RCC 7860 (cell line): Measurements from ENCODE around the gene MAD2L2.

ENCODE experiments used
- DNase-seq: peaks from one replicate; pipeline ENCODE4 v3.0.0-alpha.2; 2015; ENCODE audit warnings: low spot score
- FAIRE-seq: peaks from 2 replicates; lab custom pipeline; 2012; peaks lifted over from hg19 to GRCh38; lab: Jason Lieb, UNC

MAD2L2 gene

DNA sequence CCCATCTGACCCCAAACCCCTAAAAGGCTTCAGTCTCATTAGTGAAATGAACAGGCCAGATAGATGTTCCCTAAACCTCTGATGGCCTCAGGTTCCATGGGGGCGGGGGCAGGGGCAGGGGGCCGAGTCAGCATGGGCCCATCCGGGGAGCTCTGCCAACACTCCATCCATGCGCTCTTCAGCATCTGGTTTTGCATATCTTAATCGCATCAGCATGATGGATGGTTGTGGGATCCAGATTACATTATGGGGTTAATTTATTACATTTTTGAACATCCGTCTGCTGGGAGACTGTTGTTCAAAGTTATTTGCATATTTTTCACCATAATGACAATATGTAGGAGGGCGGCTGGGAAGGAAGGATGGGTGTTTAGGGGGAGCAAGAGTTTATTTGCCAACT, 3.1 kb upstream of the MAD2L2 start:
- FAIRE-seq (no peak), DNase-seq (no peak)

DNA sequence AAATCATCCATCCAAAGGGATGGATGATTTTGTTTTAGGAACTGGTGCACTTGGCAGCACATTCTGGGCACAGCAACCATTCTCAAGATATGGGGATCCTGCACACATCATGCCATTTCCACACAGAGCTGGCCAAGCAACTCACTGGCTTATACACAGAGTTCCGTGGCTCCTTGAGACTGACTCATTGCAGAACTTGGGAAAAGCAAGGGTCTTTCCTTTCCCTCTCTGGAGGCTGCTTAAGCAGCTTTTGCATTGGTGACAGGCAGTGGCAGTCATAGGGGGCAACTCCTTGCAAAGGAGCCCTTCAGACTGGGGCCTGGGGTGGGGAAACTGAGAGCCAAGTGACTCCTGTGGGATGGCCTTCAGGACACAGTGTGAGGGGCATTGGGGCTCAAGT, 1.9 kb upstream of the MAD2L2 start:
- FAIRE-seq (no peak), DNase-seq (no peak)

DNA sequence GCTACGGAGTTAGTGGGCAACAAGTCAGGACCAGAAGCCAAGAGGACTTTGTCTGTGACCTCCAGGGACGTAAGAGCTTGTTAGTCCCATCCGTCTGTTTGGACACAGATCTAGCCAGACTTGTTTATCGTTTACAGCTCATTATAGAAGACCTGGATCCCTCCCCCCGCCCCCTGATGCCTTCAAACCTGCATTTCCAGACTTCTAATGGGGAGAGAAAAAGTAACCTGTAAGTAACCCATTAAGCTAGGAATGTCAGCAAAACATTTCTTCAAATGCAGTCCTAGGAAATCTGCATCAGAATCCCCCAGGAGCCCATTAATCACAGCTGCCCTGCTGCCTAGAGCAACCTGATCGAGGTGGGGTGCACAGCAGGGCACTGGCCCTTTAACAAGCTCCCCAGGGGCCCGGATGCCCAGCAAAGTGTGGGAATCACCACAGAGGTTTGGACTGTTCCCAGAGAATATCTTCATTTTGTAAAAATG, 1.4 kb upstream of the MAD2L2 start:
- FAIRE-seq (no peak), DNase-seq (no peak)

DNA sequence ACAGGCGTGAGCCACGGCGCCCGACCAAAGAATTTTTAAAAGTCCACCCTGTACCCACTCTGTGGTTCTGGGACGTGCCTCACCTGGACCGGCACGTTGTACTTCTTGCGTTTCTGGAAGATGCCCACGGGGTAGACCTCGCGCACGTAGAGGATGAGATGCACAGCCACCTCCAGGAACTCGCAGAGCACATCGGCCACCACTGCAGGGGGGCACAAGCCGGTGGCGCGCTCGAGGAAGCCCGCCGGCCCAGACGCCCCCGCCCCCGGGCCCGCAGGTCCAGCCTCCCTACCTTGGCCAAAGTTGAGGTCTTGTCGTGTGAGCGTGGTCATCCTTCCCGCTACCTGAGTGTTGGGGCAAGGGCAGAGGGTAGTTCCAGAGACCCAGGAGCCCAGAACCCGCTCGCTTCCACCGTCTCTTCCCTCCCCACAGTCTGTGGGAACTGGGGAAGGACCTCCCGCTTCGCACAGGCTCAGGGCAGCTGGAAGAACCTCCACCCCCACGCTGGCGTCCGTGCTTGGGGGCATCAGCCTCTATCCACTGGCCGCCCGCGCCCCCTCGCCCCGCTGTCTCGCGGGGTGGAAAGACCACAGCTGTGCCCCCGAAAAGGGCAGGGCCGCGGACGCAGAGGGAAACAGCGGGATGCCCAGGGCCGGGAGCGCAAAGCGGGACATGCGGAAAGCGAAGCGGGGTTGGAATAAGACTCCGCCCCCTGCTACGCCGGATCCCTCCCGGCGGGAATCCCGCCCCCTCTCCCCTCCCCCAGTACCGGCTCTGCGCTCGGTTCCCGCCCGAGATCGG, 478 bp downstream of the MAD2L2 start:
- FAIRE-seq, result no peak
- peak; percentile 8 for DNase-seq

DNA sequence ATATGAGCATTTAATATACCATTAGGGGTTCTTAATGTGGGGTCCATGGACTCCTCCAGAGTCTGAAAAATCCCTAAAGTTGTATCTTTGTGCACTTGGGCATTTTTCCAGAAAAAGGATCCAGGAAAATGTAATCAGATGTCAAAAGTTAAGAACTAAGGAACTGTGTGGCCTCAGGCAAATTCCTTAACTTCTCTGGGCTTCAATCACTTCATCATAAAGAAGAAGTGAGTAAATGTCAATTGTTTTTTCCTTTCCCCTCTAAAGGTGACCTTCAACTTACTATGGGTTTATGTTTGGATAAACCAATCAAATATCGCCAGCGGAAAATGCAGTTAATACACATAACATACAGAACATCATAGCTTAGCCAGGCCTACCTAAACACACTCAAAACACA, 2.5 kb downstream of the MAD2L2 start:
- FAIRE-seq (no peak), DNase-seq (no peak)

DNA sequence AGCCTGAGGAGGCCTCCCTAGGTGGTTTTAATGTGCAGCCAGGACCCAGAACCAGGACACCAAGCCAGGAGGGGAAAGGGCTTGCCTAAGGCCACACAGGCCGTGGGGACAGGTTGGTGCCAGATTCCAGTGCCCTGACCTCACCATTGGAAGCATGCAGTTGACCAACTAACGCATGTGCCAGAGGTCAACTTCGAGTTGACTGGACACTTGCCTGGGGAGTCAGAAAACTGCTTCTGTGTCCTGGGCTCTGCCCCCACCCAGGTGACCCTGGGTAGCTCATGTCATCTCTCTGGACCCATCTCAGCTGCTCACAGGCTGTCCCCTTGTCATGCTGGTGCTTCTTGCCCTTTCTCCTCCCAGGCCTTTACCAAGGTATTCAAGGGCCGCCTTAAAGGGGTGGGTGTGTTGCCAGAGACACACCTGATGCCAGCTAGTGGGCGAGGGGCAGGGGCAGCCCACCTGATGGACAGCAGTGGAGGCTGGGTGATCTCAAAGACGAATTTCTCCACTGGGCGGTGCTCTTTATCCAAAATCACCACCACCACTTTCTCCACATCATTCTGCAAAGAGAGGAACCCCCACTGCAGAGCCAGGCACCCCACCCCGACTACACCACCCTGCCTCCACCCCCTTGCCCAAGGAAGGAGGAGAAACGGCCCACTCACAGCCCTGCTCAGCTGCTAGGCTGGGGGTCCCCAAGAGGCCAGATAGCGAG, 4.4 kb downstream of the MAD2L2 start:
- DNase-seq (no peak), FAIRE-seq (no peak)

DNA sequence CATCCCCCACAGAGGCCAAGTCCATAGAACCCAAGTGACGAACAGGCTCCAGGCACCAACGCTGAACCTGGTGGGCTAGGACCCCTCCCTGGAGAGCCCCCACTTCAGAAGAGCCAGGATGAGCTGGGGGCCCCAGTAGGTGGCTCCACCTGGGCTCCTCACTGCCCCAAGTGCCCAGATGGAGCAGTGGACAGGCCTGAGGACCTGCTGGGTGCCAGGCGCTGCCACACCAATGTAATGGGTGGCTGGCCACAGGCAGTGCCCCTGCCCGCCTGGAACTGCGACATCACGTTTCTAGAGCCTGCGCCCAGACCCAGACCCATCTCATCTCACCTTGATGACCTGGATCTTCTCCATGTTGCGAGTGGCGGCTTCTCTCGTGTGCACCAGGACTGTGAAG, 5.6 kb downstream of the MAD2L2 start:
- FAIRE-seq (no peak), DNase-seq (no peak)

DNA sequence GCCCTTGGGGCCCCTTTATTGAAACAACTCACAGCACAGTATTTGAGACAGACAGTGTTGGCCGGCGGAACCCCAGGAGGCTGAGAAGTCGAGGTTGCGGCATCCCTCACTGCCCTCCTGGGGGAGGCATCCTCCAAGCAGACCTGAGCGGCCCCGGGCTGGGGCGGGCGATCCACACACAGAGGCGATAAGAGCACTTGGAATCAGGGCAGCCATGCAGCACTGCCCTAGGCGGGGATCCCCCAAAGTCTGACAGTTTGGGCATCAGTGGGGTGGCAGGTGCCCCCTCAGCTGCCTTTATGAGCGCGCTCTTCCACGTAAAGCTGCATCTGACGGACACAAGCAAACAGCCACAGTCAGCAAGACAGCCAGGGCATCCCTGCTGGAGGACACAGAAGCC, 6.5 kb downstream of the MAD2L2 start:
- no peak for FAIRE-seq

DNA sequence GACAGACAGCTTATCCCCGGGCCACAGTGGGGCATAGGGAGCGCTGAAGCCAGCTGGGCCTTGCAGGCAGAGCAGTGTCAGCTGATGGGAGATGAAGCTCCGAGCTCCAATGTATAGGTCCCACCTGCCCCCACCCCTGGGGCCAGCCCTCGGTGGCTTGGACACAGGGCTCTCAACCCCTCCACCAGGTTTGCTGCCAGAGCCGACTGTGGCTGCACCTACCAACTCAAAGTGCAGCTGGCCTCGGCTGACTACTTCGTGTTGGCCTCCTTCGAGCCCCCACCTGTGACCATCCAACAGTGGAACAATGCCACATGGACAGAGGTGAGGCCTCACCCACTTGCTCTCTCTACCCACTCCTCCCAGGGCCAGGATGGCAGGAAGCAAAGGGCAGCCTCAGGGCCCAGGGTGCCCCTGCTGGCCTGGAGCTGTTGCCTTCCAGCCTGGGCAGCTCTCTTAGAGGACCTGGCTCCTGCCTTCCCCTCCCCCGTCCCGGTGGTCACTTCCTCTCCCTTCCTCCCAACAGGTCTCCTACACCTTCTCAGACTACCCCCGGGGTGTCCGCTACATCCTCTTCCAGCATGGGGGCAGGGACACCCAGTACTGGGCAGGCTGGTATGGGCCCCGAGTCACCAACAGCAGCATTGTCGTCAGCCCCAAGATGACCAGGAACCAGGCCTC, 7.7 kb downstream of the MAD2L2 start:
- DNase-seq (no peak), FAIRE-seq (no peak)

More for the DNA sequence above, 6.5 kb downstream of the MAD2L2 start:
- DNase-seq, result no peak

DNA sequence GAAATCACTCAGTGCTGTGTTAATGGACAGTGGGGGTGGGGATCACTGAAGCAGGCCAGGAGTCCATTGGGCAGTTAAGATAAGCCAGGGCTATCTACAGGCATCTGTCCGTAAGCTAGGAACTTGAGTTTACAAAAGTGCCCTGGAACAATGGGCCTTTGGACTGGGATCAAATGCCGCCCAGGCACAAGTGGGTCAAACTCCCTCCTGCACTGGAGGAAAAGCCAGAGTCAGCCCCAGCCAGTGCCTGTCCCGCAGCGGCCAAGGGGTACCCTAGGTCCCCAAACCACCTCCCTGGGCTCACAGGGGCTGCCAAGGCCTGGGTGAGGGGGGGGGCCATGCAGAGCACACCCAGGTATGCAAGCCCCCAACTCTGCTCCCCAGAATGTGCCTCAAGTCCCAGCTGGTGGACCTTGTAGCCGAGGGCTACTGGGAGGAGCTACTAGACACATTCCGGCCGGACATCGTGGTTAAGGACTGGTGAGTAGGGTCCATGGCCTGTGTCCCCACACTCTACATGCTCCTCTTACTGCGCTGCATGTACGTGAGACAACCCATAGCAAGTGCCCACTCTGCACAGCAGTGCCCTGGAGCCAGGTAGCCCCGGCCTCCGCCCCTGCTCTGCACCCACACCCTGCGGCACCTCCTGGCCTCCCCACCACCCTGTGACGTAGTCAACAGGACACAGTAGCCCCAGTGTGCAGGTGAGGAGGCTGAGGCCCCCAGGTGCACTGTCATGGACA, 9.2 kb downstream of the MAD2L2 start:
- DNase-seq (no peak), FAIRE-seq (no peak)

DNA sequence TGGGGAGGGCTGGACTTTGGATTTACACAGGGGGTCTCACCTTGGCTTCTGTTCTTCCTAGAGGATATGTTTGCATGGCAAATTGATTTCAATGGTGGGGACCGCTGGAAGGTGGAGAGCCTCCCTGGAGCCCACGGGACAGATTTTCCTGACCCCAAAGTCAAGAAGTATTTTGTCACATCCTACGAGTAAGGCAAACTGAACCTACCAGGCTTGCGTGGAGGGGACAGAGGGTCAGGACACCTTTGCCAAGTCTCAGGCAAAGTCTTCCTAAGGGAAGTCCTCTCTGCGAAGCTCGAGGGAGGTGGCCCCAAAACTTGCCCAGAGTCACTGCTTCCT, 9.8 kb downstream of the MAD2L2 start:
- no peak for DNase-seq

DNA sequence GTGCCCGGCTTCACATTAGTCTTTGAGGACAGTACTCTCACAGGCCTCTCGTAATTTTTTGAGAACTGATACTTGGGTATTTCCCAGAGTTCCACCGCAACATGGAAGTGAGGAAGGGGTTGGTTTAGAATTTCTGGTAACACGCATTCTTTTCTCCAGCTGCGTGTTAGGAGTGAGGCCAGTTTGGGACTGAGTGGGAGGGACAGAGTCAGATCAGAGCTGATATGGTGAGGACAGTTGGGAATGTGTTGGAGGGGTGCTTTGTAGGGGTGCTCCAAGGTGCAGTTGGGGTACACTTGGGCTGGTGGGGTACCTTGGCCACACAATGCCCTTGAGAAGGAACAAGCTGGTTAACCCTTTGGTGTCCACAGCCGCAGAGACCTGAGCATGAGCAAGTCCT, 10.2 kb downstream of the MAD2L2 start:
- no peak for DNase-seq
- no peak for FAIRE-seq

More for the DNA sequence above, 9.8 kb downstream of the MAD2L2 start:
- no peak for FAIRE-seq

DNA sequence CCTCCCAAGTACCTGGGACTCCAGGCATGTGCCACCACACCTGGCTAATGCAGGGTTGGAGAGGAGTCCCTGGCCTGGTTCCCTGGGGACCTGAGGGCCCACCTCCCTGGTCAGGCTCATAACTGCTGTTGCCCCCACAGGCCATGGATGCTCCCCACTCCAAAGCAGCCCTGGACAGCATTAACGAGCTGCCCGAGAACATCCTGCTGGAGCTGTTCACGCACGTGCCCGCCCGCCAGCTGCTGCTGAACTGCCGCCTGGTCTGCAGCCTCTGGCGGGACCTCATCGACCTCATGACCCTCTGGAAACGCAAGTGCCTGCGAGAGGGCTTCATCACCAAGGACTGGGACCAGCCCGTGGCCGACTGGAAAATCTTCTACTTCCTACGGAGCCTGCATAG, 12.4 kb downstream of the MAD2L2 start:
- DNase-seq (no peak), FAIRE-seq (no peak)

DNA sequence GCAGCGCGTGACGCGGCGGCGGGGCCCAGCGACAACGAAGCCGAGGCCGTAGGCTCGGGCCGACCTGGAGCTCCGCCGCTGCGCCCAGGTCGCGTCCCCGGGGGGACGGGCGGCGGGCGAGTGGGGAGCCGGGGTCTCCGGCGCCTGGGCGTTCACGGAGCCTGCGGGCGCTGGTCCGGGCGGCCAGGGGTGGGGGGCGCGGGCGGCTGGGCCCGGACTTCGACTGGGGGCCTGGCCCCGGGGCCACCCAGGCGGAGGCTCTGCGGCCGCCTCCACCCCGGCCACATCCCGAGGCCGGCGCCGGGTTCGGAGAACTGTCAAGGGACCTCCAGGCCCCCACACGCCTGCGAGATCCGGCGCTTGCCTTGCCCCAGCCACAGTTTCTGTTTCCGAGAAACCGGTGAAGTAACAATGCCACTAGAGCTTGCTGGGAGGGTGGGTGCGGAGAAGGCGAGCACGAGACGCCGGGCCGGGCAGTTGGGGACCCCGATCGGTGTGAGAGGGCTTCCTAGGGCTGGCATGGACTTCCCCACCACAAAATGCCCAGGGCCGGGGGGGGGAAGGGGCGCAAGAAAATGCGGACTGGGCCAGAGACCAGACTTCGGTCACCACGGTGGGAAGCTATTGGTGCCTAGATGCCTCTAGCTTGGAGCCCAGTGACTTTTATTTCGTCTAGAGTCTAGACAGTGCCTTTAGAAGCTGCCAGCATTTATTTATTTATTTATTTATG, 16.4 kb downstream of the MAD2L2 start:
- DNase-seq (no peak), FAIRE-seq (no peak)

DNA sequence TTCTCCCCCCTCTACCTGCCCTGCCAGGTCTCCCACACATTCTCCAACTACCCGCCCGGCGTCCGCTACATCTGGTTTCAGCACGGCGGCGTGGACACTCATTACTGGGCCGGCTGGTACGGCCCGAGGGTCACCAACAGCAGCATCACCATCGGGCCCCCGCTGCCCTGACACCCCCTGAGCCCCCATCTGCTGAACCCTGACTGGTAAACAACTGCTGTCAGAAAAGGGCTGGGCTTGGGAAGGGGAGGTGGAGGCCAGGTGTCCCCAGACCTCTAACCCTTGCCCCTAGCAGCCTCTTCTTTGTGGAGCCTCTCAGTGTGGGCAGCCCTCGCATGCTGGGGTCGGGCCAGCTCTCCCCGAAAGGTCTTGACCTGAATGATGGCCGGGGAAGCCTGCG, 19.8 kb downstream of the MAD2L2 start:
- FAIRE-seq, result no peak
- no peak for DNase-seq

DNA sequence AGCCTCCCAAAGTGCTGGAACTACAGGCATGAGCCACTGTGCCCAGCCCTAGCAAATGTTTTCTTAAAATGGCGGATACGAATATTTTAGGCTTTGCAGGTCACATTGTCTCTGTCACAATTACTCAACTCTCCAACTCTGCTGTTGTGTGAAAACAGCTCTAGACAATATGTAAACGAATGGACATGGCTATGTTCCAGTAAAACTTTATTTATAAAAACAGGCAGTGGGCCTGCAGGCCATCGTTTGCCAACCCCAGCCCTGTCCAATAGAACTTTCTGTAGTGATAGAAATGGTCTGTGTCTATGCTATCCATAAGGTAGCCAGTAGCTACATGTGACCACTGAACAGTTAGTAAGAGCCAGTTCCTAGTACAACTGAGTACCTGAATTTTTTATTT, 21.2 kb downstream of the MAD2L2 start:
- FAIRE-seq (no peak), DNase-seq (no peak)

DNA sequence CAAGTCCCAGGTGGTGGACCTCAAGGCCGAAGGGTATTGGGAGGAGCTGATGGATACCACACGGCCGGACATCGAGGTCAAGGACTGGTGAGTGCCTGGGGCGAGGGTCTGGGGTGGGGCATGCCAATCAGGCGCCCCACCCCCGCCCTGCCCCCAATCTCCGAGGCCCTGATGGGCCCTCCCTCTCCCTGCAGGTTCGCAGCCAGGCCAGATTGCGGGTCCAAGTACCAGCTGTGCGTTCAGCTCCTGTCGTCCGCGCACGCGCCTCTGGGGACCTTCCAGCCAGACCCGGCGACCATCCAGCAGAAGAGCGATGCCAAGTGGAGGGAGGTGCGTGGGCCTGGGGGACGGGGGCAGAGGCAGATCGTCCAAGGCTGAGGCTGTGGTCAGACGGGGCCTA, 22.4 kb downstream of the MAD2L2 start:
- DNase-seq (no peak), FAIRE-seq (no peak)

DNA sequence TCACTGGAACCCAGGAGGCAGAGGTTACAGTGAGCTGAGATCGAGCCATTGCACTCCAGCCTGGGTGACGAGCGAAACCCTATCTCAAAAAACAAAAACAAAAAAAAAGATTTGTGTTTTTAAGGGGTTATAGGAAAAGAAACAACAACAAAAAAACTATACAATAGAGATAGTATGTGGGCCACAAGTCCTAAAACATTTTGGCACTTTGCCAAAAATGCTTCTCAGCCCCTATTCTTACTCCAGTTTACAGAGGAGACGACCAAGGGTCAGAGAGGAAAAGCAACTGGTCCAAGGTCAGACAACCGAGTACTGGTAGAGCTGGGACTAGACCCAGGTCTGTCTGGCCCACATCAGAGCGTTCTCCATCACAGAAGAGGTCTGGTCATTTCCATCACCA, 23.3 kb downstream of the MAD2L2 start:
- no peak for FAIRE-seq
- DNase-seq, result no peak

DNA sequence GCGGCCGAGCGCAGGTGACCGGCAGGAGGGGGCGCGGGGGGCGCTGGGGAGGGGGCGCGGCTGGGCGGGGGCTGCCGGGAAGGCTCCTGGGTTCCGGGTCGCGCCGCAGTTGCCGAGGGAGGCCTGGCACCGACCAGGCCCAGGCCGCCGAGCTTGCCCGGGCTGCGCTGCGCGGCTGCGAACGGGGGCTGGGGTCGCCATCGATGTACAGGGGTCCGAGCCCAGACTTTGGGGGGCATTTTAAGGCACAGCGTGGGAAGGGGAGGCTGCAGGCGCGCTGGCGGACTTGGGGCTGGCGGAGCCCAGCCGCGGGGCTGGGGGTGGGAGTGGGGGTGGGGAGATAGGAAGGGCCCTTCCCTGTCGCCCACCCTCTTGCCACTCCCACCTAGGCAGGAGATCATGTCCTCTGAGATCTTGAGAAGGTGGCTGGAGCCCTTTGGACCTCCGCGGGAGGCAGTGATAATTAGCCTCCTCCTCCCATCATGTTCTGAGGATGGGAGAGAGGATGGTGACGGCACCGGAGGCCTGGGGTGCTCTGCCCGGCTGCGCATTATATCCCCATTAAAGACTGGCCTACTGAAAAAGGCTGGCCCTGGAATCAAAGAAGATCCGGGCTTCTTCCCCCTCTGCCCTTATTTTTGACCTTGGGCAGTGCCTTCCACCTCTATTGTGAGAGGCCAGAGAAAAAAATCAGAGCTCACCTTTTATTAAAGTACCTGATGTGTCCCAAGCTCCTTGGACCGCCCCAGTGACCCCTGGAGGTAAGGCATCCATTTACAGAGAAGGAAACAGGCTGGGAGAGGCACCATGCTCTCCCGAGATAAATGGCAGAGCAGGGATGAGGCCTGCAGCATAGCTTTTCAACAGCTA, 25.8 kb downstream of the MAD2L2 start:
- DNase-seq, result no peak
- FAIRE-seq, result no peak
